ENCODE measurements around the gene IDS. TPM values are rescaled to one million over a fixed set of nuclear protein-coding genes. Genes with fewer than 3 reads are reported as not detected.

The IDS gene
- total and polyA plus RNA-seq, 9 donors = 53.3 to 122 (median 76.1) TPM

GRCh38 chrX:149471397-149471796 lies 33.7 kb downstream of the IDS start:
- H3K27ac ChIP-seq = no peak overlapping the region
- intact Hi-C loops (cut with DNase I) = no loop called here
- no peaks in the 10 kb centered on the region for H3K27me3 ChIP-seq
- no peak overlapping the region for H3K4me3 ChIP-seq
- WGBS, 3 donors = 72 to 79% (median 72%) methylated on average over 8 of the region's 8 CpGs
- H3K9me3 ChIP-seq = no peaks in the 10 kb centered on the region
- H3K36me3 ChIP-seq = no peaks in the 10 kb centered on the region
- no peak for DNase-seq
- no peak for TF ChIP-seq EP300 (IDR thresholded peaks at IDR 0.05)
- no peak for TF ChIP-seq CTCF (IDR thresholded peaks at IDR 0.05)
- no peak for TF ChIP-seq POLR2A (IDR thresholded peaks at IDR 0.05)
- H3K4me1 ChIP-seq (ENCODE audit: insufficient read depth) = no peaks in the 10 kb centered on the region

DNA sequence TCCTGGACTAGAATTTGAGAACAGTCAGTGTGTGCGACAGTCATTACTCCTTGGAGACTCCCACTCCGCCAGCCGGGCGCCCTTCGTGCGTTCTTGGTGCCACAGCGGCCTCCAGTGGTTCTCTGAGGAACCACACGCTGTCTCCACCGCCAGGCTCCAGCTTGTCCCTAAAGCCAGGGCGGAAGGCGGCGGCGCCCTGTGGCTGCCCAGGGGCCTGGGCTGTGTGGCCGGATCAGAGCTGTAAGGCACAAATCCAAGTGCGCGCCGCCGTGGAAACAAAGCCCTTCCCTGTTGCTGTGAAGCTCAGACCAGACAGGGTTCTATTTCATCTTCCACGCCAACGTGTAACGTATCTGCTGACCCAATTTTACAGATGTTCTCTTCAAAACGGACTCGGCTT lies 34.2 kb downstream of the IDS start:
- H3K27me3 ChIP-seq = no peaks in the 10 kb centered on the region
- H3K4me1 ChIP-seq (ENCODE audit: insufficient read depth) = no peaks in the 10 kb centered on the region
- H3K4me3 ChIP-seq = no peak overlapping the region
- intact Hi-C loops (cut with DNase I) = no loop called here
- no peaks in the 10 kb centered on the region for H3K9me3 ChIP-seq
- TF ChIP-seq POLR2A (IDR thresholded peaks at IDR 0.05) (no peak), CTCF (IDR thresholded peaks at IDR 0.05) (peak in 2 of 3 donors; percentile 57 to 62)
- 11 to 18% (median 15%) methylated on average over 23 of the region's 23 CpGs for WGBS, 3 donors
- DNase-seq = peak; percentile 43 to 79 (median 63)
- no peaks in the 10 kb centered on the region for H3K36me3 ChIP-seq
- no peak overlapping the region for H3K27ac ChIP-seq

DNA sequence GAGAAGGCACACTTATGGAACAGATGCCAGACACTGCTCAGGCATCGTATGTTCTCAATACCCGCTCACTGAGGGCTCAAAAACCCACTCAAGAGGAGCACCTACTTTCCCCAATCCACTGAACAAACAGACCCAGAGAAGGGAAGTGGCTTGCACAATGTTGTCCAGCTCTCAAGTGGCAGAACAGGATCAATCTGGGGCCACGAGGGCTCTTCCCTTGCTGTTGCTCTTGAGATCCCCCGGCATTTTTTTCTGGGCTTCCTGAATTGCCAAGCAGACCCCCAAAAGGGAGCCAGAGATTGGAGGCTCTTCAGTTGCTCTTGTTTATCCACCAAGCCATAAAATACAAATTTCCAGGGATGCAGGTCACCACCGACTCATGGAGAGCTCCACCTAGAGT lies 35.7 kb downstream of the IDS start:
- H3K9me3 ChIP-seq = no peaks in the 10 kb centered on the region
- no peaks in the 10 kb centered on the region for H3K27me3 ChIP-seq
- H3K4me3 ChIP-seq = no peak overlapping the region
- no peaks in the 10 kb centered on the region for H3K36me3 ChIP-seq
- no peak for DNase-seq
- no peaks in the 10 kb centered on the region for H3K4me1 ChIP-seq (ENCODE audit: insufficient read depth)
- H3K27ac ChIP-seq = no peak overlapping the region
- TF ChIP-seq EP300 (IDR thresholded peaks at IDR 0.05) (no peak), POLR2A (IDR thresholded peaks at IDR 0.05) (no peak), CTCF (IDR thresholded peaks at IDR 0.05) (no peak)
- 62 to 68% (median 68%) methylated on average over 5 of the region's 5 CpGs for WGBS, 3 donors
- intact Hi-C loops (cut with DNase I) = no loop called here

DNA sequence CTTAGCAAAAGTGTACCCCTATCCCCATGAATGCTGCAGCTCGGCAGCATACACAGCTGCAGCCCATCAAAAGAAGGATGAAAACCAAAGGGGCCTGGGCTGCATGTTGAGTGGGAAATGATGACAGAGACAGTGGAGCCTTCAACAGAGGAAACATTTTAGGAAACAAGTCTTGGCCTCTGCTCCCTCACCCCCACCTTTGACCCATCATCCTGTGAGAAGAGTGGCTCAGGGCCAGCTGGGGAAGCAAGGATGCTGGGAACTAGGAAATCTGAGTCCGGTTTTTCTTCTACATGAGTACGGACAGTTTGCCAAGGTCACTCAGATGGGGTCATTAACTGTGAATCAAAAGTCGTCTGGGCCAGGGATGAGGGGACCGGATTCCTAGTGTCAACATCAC lies 37.2 kb downstream of the IDS start:
- 43 to 51% (median 49%) methylated on average over 5 of the region's 5 CpGs for WGBS, 3 donors
- Histone ChIP-seq H3K36me3 (no peaks in the 10 kb centered on the region), H3K27ac (no peak overlapping the region), H3K4me1 (ENCODE audit: insufficient read depth) (no peaks in the 10 kb centered on the region), H3K4me3 (no peak overlapping the region), H3K9me3 (no peaks in the 10 kb centered on the region), H3K27me3 (no peaks in the 10 kb centered on the region)
- DNase-seq = no peak
- TF ChIP-seq EP300 (IDR thresholded peaks at IDR 0.05) = no peak
- no peak for TF ChIP-seq CTCF (IDR thresholded peaks at IDR 0.05)
- no peak for TF ChIP-seq POLR2A (IDR thresholded peaks at IDR 0.05)
- intact Hi-C loops (cut with DNase I) = no loop called here

DNA sequence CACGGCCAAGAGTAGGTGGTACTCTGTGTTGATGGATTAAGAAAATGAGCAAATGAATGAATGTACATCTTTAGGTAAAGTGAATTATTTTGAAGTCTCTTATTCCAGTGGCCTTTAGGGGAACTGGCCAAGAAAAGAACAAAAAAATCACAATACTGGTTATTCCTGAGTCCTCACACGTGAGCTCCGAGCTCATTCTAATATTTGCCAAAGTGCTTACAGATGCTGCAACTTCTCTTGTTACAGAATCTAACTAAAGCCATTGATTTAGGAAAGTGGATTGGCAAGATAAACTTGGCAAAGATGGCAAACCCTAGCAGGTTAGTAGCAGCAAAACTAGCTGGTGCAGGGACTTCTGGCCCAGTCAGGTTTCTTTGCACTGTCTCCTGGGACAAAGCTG lies 37.6 kb downstream of the IDS start:
- DNase-seq = no peak
- H3K27me3 ChIP-seq = no peaks in the 10 kb centered on the region
- no peaks in the 10 kb centered on the region for H3K4me1 ChIP-seq (ENCODE audit: insufficient read depth)
- H3K9me3 ChIP-seq = no peaks in the 10 kb centered on the region
- no peak overlapping the region for H3K27ac ChIP-seq
- WGBS, 3 donors = 70 to 79% (median 76%) methylated on average over 3 of the region's 3 CpGs
- H3K36me3 ChIP-seq = no peaks in the 10 kb centered on the region
- no peak overlapping the region for H3K4me3 ChIP-seq
- intact Hi-C loops (cut with DNase I) = no loop called here
- TF ChIP-seq EP300 (IDR thresholded peaks at IDR 0.05) (no peak), CTCF (IDR thresholded peaks at IDR 0.05) (no peak), POLR2A (IDR thresholded peaks at IDR 0.05) (no peak)

Data from ovary (tissue), 9 donors.